Hippocampal formation (tissue), 2 donors: ENCODE results near the gene KAZN.

Experiments
- DNase-seq, 2 donors: peaks; one replicate each; lab custom pipeline; 2025; lab: John Stamatoyannopoulos, UW

Gene KAZN

DNA sequence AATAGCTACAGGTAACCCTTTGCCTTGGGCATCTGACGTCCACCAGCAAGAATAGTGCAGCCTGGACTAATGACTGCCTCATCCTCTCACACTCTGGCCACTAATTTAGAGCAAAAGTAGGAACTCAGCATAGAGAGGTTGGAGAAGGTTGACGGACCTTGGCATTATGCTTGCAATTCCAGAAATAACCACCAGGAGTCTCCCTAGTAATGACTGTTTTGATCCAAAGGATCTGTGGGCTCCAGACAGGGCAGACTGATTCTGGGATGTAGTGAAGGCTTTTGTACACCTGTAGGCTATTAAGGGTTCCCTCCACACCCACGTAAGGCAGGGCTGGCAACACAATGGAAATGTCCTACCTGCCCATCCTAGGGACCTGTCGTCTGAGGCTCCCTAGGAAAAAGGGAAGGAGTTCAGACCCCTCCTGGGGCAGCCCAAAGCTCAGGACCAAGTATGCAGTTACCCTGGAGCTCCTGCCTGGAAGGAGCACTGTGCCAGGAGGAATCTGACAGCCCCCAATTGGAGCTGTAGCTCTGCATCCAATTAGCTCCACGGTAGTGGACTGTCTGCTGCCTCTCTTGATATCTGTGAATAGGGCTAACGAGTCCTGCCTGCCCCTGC lies 464.1 kb downstream of the KAZN start:
- no peak for DNase-seq

DNA sequence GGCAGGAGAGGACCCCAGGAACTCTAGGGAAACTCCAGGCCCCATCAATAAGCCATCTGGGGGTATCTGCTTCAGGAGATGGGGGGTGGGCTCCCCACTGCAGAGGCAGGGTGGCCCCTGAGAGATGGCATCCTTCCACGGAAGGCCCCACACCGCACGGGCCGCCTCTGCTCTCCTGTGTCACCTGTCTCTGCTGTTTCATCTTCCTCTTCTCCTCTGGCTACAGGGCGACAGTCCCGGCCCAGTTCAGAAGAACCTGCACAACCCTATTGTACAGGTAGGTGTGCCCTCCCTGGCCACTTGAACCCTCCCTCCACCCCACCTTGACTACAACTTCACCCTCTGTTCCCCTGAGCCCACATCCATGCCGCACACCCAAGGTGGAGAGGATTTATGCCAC lies 464.9 kb downstream of the KAZN start:
- no peak for DNase-seq

DNA sequence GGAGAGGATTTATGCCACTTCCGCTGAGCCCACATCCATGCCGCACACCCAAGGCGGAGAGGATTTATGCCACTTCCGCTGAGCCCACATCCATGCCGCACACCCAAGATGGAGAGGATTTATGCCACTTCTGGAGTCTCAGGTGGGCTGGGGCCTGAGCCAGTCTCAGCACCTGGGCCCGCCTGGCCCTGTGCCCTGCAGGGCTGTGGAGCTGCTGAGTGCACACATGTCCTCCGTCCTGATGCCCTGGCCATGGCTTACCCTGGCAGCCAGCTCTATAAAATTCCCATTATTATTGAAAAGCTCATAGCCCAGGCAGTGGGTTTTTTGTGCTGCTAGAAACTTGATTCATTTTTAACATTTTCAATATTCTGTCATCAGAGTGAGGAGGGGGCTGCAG lies 465.3 kb downstream of the KAZN start:
- DNase-seq = no peak

DNA sequence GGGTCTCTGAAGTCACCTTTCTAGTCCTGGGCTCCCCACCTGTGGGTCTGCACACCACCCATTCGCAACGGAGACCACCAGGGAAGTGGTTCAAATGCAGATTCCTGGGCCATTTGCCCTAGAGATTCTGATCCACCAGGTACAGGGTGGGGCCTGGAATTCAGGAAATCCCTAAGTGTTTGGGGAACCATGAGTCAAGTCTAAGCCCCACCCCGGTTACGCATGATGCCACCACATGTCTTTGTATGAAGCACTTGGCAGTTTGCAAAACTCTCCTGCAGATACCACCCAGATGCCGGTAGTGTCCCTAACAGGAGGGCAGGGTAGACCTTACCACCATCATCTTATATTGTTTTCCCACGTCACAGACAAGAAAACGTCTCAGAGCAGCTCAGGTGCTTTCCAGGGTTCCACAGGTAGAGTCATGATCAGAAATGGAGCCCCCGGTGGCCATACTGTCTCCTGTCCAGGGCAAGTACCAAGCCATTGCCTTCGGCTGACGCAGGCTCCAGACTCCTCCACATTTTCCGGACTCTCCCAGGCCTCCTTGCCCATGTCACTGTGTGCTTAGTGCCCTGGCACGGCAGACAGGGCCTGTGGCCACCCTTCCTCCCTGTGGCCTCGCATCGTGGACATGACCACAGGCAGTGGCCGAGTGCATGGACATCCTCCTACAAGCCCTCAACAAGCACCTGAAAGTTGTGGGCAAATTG lies 465.9 kb downstream of the KAZN start:
- no peak for DNase-seq

DNA sequence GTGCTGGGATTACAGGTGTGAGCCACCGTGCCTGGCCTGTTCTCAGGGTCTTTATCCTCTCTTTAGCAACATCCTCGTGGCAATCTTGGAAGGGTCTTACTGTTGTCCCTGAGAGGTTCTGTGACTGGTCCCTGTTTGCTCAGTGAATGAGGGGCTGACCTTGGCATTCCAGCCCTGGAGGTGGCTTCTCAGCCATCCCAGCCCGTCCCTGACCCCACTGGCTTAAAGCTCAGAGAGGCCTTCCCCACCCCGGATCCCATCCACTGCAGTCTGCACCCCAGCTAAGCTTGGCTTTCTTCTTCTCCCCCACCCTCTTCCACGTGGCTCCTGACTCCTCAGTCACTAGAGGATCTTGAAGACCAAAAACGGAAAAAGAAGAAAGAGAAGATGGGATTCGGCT lies 466.8 kb downstream of the KAZN start:
- DNase-seq = no peak

DNA sequence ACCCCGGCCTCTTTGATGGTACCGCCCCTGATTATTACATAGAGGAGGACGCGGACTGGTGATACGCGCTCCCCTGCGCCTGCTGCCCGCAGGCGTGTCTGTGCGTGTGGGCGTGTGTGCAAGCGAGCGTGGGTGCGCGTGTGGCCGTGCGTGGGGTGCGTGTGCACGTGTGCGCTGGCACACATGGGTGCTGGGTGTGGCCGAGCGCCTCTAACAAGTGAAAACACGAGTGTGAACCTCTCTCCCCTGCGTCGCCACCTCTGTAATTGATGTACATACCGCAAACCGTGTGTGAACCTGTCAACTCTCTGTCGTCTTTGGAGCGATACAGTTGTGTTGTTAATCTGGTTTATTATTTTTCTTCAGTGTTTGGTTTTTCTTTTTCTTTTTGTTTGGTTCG lies 467.3 kb downstream of the KAZN start:
- DNase-seq = no peak

DNA sequence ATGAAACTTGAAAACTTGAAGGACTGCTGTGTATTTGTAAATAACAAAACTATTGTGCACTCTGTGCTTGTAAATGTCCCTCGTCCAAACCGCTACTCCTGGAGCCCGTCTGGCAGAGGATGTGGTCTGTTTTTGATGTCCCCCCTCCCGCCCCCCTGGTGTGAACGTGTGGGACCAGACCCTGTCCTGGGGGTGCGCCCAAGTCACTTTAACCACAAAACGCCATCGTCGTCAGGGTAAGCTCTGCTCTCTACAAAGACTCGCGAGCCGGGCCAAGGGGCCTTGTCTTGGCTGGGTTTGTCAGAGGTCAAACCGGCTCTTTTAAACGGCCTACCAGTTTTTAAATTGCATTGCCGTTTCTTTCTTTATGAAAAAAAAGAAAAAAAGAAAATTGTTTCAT lies 467.7 kb downstream of the KAZN start:
- DNase-seq = no peak

DNA sequence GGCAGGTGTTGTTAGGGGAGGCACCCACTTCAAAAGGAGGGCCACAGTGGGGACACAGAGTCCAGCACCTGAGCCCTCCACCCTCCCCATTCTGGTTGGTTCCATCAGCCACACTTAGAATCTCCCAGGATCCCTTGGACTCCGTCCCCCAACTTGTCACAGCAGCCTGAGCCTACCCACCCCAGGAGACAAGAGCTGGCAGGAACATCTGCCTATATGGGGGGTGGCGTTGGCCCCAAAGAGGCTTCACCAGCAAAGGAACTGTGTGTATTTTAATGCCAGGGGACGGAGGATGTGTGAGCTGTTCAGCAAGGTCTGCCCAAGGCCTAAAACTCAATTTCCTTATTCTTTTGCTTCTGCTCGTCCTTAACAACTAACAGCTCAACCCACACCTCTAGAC lies 468.7 kb downstream of the KAZN start:
- no peak for DNase-seq

DNA sequence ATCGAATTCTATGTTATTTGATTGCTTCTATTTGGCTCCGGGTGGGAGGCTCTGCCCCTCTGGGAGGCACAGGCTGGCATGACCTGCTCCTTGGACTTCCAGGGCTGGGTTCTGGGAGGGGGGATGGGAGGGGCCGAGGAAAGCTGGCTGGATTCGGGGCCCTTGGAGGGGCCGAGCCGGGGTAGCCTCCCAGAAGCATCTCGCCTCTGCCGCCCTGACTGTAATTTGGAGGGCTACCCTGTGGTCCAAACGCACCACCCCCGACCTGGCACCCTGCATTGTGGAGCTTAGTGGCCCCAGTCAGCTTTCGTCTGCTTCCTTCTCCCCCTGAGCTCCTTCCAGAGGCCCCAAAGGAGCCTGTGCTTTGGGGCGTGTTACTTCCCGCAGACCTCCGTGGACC lies 469.7 kb downstream of the KAZN start:
- no peak for DNase-seq

DNA sequence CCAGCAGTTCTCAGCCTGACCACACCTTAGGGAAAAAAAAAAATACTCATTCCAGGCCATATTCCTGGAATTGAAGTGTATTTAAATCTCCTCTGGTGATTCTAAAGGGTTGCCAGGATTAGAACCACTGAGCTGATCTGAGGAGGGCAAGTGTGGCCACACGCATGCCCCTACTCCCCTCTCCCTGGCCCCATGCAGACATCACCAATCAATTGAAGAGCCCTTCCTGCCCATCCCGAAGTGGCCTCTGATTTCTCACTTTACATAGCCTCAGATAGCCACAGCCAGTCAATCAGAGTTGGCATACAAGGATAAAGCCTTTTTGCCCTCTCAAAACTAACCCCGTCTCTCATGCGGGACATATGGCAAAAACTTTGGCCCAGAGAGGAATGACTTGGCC lies 470.5 kb downstream of the KAZN start:
- no peak for DNase-seq

DNA sequence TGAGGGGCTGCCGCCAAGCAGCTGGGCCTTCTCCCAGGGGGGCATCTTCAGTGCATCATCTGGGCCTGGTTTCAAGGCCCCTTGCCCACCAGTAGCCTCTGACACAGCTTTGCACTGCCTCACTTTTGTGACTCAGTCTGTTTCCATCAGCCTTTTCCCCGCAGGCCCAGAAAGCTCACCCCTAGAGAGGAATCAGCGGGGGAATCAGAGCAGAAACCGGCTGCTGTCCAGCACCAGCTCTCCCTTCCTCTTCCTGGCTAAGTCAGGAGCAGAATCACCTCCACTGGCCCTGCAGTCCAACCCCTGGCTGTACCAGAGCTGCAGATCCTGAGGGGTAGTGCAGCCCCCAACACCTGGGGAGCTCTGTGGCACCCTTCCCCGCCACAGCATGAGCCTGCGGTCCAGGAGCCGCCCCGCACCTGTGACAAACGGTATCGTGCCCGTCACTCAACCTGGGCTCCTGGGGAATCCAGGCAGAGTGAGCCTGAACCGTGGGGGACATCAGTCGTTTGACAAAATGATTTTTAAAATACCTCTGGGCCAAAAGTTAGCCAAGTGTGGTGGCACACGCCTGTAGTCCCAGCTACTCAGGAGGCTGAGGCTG lies 471.8 kb downstream of the KAZN start:
- no peak for DNase-seq

DNA sequence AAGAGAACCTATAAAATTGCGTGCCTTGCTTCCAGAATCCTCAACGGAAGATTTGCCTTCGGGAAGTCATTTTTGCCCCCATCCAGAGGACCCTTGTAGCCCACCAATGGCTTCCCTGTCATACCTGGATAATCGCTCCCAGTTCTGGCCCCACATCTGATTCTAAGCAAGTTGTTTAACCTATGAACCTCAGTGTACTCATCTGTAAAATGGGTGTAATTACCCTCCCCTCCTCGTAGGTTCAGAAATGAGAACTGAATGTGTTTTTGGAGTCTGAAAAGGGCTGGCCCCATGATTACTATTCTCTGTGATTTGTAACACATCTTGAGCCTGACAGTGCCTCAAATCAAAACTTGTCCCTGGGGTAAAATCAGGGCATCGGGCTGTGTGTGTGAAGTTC lies 473.5 kb downstream of the KAZN start:
- no peak for DNase-seq

DNA sequence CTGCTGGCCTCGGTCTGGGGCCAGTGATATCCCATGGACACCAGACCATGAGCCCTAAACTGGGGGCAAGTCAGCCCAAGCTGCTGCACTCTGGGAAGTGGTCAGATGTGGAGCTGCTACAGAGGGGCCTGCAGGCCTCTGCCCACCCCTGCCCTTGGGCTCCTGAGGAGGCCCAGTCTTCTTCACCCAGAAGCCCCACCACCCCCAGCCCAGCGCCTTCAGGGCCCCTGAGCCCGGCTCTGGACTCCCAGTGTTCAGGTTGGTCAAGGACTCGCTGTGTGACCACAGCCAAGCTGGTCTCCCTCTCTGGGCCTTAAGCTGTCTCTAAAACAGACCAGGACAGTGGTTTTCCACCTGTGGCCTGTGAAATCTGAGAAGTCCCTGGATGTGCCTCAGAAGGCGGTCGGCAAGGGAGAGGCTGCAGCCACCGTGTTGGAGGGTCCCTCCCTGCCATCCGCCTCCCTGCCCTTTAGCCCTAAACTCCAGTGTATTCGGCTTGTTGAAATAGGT lies 475.4 kb downstream of the KAZN start:
- no peak for DNase-seq

DNA sequence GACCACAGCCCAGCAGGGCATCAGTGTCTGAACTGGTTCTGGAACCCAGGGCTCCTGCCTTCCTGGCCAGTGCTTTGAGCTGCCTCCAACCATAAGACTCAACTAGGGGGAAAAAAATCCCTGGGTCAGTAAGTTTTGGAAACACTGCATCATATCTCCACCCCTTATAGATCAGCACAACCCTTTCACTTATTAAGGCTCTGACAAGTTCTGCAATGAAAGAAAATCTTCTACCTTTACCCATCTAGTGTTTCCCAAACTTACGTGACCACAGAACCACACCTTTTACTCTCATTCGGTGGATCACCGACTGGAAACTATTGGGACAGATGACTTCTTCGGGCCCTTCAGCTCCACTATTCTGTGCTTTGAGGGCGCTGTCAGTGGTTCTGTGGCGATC lies 476.7 kb downstream of the KAZN start:
- DNase-seq = no peak

DNA sequence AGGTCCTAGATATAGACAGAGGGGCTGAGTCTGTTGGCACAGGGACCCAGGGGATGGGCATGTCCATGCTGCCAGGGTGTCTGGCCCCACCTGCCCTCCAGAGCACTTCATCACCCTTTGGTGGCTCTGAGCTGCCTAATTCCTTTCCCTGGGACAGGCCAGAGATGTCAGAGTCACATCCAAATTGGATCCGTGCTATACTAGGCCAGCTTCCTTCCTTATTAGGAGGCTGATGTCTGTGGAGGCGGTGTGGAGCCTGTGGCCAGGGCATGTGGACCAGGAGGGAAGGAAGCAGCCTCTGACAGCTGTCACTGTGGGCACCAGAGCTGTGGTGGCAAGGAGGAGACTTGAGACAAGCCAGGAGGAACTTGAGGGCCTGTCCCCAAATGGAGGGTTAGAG lies 477.3 kb downstream of the KAZN start:
- DNase-seq = no peak

DNA sequence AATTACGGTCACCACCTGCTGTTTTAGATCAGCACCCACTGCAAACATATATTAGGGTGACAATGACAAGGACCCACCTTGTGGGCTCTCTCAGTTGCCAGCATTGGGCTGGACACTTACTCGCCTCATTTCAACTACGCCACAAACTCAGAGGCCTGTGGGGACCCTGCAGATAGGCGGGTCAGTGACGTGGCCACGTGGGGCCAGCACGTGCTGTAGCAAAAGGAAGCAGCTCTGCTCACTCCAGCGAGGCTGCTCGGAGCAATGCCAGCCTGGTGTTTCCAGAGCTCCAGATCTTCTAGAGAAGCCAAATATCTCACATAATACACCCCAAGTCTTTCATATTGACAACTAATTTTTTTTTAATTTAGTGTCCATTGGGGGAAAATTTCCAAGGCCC lies 478.3 kb downstream of the KAZN start:
- no peak for DNase-seq

DNA sequence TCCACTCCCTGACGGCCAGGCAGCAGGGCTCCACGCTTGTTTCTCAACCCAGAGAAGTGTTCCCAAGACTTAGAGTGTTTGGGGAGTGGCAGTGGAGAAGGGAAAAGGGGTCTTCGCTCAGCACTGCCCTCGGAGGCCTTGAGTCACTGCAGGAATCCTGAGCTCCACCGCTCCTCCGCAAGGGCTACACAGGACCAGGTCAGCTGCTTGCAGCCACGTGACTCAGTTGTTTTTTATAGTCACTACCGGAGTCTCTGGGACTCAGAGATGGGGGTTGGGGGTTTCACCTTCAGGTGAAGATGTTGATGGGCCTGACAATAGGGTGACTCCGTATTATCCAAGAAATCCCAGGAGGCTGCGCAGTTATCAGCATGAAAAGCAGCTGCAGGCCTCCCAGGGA lies 478.9 kb downstream of the KAZN start:
- DNase-seq = no peak

DNA sequence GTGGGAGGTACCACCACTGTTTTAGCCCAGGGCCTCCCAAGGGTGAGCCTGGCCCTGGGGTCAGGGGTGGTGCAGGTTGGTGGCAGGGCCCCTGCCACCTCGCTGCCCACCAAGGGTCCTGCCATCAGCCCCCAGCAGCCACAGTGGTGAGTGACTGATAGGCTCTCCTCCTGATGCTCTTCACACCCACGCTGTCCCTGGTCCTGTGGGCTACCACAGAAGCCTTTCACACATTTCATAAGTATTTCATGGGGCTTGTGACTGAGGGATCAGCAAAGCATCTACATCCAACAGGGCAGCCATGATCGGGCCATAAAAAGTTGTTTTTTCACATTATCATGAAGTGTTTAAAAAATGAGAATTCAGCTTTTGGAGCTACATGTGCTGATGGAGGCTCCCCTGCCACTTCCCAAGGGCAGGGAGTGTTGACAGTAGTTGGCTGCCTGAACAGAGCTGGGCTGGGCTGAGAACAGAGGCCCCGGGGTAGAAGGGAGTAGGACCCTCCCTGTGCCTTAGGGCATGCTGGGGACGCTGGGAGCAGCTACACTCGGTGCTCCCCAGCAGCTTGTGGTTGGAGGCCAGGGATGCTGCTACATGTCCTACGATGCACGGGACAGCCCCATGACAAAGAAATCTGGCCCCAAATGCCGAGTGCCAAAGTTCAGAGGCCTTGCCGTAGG lies 482.0 kb downstream of the KAZN start:
- no peak for DNase-seq

DNA sequence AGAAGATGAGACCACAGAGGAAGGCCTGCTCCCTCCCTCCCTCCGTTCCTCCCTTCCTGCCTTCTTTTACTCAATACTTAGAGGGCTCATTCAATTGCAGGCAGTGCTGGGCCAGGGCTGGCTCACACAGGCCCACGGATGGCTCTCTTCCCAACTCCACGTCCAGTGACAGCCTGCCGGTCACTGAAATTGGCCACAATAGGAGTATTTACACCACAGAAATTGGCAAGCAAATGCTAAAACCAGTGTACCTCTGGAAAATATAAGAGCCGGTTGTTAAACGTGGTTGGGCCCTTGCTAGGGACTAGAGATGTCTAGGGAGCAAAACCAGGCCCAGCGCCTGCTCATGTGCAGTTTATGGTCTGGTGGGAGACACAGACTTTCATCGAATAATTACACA lies 482.6 kb downstream of the KAZN start:
- no peak for DNase-seq

DNA sequence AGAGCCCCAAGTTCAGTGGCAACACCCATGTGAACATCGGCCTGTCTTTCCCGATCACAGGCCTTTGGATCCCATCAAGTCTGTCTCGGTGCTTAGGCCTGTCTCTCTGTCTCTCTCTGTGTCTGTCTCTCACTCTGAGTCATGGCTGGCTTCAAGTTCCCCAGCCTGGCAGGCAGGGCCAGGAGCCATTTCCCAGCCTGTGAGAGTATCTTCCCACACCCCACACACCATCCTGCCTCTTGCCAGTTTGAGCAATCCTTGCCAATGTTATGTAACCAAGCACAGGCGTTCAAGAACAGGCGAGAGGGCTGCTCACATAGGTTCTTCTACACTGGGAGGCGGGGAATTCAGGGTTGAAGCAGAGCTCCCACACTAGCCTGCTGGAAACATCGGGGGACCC lies 485.1 kb downstream of the KAZN start:
- no peak for DNase-seq

DNA sequence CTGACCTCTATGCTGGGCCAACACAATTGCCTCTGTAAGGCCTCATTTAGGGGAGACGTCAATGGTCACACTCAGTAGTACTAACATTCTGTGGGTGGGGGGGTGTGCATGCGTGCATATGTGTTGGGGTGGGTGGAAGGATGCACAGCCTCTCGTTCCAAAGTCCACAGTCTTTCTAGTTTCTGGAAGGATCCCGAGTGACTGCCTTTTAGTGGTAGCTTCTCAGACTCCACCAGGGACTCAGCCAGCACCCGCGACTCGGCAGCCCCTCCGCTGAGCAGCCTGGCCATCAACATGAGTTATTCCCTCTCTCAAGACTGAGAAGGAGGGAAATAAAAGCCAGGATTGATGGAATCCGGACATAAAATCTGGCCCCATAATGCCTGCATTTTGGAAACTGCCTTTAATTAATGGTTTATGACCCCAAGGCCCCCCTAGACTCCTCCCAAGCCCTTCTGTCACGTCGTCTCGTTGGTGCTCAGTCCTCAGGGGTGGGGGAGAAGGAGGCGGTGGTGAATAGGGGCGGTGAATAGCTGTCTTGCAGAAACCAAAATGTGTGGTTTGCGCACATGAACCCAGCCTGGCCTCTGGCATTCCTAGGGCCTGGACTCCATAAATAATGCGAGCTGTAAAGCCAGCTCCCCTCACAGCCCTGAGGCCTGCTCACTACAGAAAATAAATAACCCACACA lies 489.9 kb downstream of the KAZN start:
- DNase-seq = no peak

DNA sequence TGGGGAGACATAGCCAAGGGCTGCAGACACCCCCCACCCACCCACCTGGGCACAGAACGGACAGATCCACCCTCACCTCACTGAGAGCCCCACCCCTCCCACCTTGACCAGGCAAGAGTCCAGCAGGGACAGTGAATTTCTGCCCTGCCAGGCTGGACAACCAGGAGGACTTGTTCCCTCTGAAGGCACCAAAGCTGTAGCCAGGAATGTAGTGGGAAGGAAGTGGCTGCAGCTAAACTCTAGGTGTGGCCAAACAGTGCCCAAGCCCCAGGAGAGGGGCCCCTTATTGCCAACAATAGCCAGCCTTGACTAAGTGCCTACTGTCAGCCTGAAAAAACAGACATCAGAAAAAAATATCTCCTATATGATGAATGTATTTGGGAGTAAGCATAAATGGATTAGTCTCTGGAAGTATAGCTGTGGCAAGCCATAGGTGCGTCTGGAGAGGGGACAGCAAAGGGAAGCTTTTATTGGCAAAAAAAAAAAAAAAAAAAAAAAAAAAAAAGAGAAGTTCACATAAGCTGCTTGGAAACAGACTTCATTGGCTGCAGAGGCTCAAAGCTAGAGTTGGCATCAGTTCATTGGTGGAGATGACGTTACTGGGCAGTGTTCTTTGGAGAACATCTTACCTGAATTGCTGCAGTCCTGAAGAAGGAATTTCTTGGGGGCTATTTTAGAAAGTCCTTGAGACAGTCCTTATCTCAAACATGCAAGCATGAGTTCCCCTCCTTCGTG lies 490.9 kb downstream of the KAZN start:
- no peak for DNase-seq
